GM04503 (cell line): ENCODE results near the gene PI4K2B.
"Not testable (repeated sequence)": the region's sequence is repeated elsewhere in the genome, so short reads cannot be mapped to it uniquely, and the experiment has no call there.

Experiments used
- DNase-seq: peaks from one replicate; pipeline ENCODE4 v3.0.0-alpha.2; 2012; ENCODE audit warnings: low read depth

The PI4K2B gene

DNA sequence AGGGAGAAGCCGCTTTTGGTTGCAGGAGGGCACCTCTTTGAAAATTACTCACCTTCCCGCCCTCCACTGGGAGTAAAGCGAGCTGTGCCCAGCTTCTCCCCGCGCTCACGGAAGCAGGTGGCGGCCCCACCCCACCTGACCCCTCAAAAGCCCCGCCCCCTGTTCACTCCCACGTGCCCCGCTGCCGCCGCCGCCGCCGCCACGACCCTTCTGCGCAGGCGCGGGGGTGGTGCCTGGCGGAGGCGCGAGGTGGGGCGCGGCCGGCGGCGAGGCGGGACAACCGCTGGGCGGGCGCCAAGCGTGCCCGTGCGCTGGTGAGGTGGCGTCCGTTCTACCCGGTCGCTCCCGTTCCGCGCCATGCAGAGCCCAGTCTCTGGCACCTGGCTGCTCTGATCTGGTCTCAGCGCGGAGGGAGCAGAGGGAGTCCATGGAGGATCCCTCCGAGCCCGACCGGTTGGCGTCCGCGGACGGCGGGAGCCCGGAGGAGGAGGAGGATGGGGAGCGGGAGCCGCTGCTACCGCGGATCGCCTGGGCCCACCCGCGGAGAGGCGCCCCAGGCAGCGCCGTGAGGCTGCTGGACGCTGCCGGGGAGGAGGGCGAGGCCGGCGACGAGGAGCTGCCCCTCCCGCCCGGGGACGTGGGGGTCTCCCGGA, at the start of gene PI4K2B:
Gene PI4K2B, plus strand, starts transcription at position 297 of the 653 bp plus-strand sequence. Its CDS starts 131 bp downstream, at position 428.
- peak; percentile 12 for DNase-seq

DNA sequence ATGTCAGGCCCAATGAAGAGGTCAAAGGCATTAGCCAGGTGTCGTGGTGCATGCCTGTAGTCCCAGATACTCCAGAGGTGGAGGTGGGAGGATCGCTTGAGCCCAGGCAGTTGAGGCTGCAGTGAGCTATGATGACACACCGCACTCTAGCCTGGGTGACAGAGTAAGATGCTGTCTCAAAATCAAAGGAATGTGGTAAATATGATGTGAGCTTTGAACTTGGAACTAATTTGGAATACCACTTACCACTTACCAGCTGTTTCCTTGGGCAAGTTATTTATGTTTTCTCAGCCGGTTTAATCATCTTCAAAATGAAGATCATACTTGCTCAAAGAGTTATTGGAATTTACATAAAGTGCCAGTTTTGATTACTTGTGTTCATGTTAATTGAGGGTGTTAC, 49.8 kb upstream of the PI4K2B start:
- DNase-seq, result no peak

- DNase-seq, result no peak
These were observed 43.4 kb upstream of the PI4K2B start for GRCh38 chr4:25190407-25190806.

DNA sequence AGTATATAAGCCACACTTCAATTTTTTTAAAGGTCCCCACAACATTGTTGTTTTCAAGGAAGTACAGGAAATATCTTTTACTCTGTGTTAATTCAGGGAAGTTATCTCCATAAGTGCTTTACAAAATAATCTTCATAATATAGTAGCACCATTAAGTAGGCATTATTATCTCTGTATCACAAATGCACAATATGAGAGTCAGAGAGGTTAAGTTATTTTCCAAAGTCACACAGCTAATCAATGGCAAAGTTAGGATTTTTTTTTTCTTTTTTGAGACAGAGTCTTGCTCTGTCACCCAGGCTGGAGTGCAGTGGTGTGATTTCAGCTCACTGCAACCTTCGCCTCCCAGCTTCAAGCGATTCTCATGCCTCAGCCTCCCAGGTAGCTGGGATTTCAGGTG, 35.1 kb upstream of the PI4K2B start:
- DNase-seq, result no peak

DNA sequence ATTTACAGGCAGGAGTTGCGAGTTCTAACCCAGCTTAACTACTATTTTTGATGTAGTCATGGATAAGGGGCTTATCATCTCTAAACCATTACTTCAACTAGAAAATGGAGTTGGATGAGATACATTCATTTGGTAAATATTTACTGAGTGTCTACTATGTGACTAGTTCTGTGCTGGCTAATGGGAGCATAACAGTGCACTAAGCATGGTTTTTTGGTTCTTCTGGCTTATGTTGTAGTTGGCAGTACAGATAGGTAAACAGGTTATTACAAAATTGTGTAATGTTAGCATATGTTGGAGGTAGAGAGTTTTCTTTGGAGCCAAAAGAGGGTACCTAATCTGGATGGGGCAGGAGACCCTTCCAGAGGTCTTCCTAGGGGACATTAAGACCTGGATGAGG, 25.8 kb upstream of the PI4K2B start:
- DNase-seq, result no peak

DNA sequence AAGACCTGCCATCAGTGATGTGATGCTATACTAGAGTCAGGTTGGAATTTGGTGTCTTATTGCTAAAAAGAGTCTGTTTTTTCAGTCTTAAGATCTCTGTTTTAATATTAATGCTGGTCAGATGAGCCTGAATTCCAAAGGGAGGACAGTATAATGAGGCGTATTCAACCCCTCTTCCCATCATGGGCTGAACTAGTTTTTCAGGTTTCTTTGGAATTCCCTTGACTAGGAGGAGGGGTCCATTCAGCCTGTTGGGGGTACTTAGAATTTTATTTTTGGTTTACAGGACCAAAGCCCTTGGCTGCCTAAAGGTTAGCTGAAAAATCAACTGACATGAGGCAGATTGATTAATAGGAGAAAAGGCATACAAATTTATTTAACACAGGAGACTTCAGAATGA, 24.1 kb upstream of the PI4K2B start:
- no peak for DNase-seq

- no peak for DNase-seq
These were observed 22.1 kb upstream of the PI4K2B start for GRCh38 chr4:25211721-25212120.

DNA sequence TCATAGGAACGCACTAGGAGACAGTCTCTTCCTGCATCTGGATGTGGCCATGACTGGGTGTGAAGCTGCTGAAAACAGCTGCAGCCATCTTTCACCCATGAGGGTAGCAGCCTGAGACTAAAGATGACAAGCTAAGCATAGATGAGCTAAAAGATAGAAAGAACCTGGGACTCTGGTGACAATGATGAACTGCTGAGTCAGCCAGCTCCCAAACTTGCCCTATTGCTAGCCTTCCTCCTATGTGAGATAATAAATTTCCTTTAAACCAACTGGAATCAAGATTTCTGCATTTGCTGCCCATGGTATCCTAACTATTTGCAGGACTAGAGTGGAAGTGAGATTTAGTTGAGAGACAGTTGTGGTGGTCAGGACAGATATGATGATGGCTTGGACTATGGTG, 21.0 kb upstream of the PI4K2B start:
- no peak for DNase-seq

- DNase-seq, result no peak
These were observed 20.4 kb upstream of the PI4K2B start for GRCh38 chr4:25213347-25213979.

GRCh38 chr4:25214750-25215149, 19.1 kb upstream of the PI4K2B start:
- DNase-seq, result not testable (repeated sequence)

GRCh38 chr4:25215511-25215910, 18.3 kb upstream of the PI4K2B start:
- DNase-seq, result no peak

DNA sequence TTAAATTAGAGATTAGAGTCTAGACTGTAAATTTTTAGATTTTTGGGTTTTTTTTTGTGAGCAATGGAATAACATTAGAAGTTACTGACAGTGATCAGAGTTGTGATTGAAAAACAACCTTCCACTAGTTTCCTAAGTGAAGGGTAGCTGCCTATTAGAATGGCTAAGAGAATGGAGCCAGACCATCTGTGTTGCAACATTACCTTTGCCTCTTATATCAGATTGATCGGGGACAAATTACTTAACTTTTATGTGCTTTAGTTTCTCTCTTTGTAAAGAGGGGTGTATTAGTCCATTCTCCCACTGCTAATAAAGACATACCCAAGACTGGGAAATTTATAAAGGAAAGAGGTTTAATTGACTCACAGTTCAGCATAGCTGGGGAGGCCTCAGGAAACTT, 12.5 kb upstream of the PI4K2B start:
- DNase-seq, result no peak

GRCh38 chr4:25223802-25224375, 9.9 kb upstream of the PI4K2B start:
- DNase-seq, result no peak

DNA sequence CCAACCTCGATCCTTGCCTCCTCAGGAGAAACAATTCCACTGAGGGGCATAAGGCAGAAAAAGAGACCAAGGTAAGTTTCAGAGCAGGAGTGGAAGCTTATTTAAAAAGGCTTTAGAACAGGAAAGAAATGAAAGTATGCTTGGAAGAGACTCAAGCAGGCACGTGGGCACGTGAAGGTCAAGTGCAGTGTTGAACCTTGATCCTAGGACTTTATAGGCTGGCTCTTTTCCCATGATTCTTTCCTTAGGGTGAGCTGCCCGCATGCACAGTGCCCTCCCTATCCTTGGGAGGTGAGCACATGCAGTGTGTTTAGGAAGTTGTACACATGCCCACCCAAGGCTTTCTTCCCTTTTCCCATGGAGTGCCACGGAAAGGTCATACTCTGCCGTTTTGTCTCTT, 4.0 kb upstream of the PI4K2B start:
- no peak for DNase-seq

DNA sequence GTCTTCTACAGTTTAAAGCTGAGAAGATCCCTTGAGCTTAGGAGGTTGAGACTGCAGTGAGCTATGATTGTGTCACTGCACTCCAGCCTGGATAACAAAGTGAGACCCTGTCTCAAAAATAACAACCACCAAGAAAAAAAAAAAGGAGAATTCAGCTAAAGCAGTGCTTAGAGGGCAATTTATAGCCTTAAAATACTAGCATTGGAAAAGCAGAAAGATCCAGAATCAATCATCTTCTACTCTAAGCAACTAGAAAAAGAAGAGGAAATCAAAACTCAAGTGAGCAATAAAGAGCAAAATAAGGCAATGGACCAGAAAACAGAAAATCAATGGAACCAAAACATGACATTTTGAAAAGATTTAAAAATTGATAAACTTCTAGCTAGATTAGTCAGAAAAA, 639 bp upstream of the PI4K2B start:
- no peak for DNase-seq

- peak; percentile 61 for DNase-seq
These were observed 847 bp downstream of the PI4K2B start for GRCh38 chr4:25234390-25235370.

DNA sequence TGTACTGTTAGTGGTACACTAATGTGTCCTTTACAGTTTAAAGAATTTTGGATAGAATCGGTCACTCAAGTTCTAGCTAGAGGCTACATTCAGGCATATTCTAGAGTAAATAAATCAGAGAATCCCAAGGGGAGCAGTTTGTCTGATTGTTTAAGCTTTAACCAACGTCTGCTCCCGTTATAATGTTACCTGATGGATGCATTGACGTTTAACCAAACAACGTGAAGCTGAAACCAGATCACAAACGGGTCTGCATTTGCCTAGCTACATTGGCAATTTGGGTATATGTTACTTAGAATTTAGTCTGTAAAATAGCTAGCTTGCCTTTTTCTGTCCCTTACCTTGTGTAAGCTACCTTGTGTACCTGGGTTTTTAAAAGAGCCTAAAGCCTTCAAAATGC, 1.6 kb downstream of the PI4K2B start:
- DNase-seq, result no peak

GRCh38 chr4:25236030-25236429, 2.2 kb downstream of the PI4K2B start:
- not testable (repeated sequence) for DNase-seq

DNA sequence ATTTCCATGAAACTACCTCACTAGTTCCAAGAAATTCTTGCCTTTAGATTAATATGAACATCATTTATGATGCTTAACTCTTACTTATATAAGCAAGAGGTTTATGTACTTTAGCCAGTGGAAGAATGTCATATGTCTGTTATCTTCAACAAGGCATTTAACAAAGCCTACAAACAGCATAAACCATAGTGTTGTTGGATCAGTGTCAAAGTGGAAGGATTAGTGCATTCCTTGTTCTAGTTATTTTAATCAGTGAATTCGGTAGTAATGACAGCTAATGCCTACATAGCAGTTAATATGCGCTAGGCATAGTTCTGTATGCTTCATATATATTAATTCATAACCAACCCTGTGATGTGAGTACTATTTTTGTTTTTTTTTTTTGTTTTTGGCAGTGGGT, 3.1 kb downstream of the PI4K2B start:
- no peak for DNase-seq

DNA sequence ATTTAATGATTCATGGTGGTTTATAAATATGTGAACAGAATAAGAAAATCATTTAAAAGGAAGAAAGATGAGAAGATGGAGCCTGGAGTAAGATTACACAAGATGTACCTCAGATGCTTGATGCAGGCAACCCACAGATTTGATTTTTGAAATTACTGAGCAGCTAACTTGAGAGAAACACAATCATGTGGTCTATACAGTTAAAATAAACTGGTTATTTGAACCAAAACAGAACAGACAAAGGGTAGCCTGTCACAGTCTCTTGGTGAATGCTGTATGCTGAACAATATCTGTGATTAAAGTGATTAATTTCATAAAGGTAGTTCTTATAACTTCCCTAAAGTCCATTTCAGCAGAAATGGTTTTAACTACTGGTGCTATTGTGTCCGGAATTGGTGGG, 4.2 kb downstream of the PI4K2B start:
- no peak for DNase-seq

DNA sequence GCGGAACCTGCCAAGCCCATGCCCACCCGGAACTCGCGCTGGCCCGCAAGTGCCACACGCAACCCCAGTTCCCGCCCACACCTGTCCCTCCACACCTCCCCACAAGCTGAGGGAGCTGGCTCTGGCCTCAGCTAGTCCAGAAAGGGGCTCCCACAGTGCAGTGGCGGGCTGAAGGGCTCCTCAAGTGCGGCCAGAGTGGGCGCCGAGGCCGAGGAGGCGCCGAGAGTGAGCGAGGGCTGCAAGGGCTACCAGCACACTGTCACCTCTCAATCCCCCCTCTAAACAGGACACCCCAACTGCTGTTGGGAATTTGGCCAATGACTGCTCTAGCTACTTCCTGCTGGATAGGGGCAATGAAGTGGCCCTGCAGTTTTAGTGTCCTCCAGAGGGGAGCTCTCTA, 5.7 kb downstream of the PI4K2B start:
- not testable (repeated sequence) for DNase-seq

- not testable (repeated sequence) for DNase-seq
These were observed 6.9 kb downstream of the PI4K2B start for GRCh38 chr4:25240754-25241210.
